Prostate gland (tissue), 2 donors: ENCODE measurements around the gene TRMT6.

Experiments used
- POLR2AphosphoS5 ChIP-seq: sonication (generic); formaldehyde crosslinking; IDR thresholded peaks from one replicate; pipeline ENCODE4 v1.6.1; 2017; ENCODE audit warnings: antibody characterized with exemption
- TF ChIP-seq, protein P1 (sequence below), 4 experiments: fragments of 200-600 bp in 2 of 4; fragments of 450-650 bp in 2 of 4; sonication (generic) in 2 of 4; IDR thresholded peaks; 1 replicate in 3 of 4; 2 replicates in 1 of 4; pipeline ENCODE4 v1.5.1; 2016 to 2019; ENCODE audit warnings: antibody characterized with exemption in 4 of 4, mild to moderate bottlenecking in 2 of 4, moderate library complexity in 2 of 4

- TF ChIP-seq, protein P1, sequence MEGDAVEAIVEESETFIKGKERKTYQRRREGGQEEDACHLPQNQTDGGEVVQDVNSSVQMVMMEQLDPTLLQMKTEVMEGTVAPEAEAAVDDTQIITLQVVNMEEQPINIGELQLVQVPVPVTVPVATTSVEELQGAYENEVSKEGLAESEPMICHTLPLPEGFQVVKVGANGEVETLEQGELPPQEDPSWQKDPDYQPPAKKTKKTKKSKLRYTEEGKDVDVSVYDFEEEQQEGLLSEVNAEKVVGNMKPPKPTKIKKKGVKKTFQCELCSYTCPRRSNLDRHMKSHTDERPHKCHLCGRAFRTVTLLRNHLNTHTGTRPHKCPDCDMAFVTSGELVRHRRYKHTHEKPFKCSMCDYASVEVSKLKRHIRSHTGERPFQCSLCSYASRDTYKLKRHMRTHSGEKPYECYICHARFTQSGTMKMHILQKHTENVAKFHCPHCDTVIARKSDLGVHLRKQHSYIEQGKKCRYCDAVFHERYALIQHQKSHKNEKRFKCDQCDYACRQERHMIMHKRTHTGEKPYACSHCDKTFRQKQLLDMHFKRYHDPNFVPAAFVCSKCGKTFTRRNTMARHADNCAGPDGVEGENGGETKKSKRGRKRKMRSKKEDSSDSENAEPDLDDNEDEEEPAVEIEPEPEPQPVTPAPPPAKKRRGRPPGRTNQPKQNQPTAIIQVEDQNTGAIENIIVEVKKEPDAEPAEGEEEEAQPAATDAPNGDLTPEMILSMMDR (IDR thresholded peaks at IDR 0.05), result no peak
- TF ChIP-seq POLR2AphosphoS5, result no peak
These were observed 426 bp downstream of the TRMT6 start for GRCh38 chr20:5949943-5950270.
